Stimulated activated CD8-positive, alpha-beta memory T cell treated with anti-CD3 and anti-CD28 coated beads, Interleukin-4, amount 100 ng/mL, for 24 hours (primary cell): ENCODE results near the gene HEATR9.

Experiments
- DNase-seq: peaks from one replicate; pipeline ENCODE4 v3.0.0-alpha.2; 2020; ENCODE audit warnings: low read depth

The HEATR9 gene

DNA sequence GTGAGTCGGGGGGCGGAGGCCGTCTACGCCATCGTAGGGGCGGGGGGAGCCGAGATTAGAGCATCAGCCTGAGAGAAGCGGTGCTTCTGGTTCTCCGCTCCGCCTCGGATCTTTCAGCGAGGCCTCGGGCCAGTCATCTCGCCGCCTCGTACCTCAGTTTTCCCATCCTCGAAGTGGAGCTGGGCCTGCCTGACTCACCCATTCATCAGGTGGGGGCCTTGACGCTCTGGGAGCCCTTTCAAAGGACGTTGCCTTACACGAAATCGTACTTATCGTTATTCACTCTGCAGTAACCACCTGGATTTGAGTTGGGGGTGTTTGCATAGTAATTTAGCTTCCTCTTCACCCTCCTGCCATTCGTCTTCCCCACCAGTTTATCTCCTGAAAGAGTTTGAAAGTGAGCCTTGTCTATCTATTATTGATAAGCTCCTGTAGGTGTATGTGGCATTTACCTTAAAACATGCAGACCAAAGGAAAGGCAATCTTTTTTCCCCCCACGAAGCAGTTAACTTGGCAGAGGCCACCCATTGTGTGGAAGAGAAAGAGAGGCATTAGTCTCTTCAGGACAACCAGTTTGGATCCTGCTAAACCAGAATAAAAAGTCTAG lies 58.7 kb downstream of the HEATR9 start:
- no peak for DNase-seq

DNA sequence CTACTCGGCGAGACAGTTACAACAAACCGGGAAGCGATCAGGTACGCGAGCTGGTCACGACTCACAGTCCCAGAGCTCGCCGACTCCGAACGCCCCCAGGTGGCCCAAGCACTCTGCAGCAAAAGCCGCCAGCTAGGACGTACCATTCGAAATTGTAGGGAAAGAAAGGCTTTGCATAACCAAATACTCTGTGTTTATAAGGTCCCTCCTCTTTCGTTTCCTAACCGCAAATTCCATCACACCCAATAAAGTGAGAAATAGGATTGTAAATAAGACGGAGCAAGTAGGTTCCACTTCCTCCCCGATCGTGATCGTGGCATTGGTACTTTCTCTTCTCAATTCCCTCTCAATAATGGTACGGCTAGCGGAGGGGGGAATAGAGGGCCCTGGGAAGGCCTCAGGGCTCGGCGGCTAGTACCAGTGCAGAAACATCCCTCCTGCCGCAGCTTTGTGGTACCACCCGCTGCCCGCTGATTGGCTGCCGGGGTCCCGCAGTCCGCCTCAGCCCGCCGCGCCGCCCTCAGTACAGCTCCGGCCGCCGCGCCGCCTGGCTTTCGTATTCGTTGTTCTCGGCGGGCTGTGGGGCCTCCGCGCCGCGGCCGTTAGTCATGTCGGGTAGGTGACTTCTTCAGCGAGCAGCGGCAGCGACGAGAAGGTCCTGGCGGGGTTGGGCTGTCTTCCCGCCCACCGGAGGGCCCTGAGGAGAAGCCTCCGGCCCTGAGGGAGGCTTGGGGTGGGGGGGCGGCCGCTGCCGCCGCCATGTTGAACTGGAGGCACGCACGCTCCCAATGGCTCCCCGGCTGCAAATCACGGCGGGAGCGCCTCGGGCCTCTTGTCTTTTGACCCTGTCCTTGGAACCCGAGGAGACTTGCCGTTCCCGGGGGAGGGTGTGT lies 59.5 kb downstream of the HEATR9 start, which contains the start of gene TAF15:
TAF15 (plus strand) TSS at position 523 of the 893 bp plus-strand sequence; CDS start at position 609, 86 bp downstream.
- DNase-seq, result peak; percentile 92

DNA sequence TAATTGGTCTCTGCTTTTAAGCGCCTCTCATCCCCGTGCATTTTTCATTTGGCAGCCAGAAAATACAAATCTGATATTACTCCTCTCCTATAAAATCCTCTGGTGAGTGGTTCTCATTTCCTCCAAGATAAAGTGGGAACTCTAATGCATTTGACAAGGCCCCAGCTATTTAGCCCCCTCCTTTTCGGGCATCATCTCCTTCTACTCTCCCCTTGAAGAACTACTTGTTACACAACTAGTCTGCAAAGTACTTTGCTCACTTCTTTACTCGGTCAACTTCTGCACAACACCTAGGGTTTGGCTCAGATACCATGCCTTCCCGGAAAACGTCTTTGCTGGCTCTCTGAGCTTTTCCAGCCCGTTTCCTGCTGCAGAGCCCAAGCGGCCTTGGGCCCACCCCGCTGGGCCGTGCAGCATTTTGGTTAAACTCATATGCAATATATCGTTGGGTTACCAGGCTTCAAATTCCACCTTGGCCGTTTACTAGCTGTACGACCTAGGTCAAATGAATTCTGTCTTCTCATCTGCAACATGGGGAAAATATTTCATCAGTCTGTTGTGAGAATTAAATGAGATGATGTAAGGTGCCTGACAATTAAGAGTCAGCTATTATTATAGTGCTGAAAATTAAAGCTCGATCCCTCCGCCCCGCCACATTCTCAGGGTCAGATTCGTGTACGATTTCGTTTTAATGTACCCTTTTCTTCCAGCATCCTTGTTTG lies 60.3 kb downstream of the HEATR9 start:
- DNase-seq, result no peak

DNA sequence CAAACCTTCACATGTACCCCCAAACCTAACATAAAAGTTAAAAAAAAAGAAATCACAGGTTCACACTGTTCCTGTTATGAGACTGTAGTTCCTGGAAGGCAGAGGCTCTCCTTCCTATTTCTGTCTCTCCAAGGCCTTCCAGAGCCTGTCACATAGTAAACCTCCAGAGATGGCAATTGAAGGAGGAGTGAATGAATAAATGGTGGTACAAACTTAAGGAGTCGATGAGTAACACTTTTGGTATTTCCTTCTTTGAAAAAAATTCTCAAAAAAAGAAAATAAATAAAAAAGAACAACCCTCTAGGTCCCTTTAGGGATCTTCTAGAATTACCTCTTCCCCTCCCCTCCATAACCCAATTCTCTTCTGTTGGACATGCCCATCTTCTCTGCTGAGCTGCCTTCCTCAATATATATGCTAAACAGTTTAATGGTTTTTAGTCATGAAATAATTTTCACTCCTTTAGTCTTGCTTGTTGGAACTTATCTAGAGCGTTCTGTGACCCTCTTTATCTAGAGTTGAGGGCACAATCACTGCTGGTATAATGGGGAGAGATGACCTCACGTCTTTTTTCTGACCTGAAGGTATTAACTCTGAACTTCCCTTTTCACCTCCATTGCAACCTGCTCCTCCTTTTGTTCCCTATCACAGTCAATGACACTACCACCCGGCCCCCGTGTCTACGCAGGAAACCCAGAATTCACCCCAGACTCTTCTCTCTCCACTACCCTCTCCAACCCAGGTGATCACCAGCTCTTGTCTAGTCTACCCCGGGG lies 61.1 kb downstream of the HEATR9 start:
- DNase-seq, result no peak
